GM23248 (cell line): Measurements from ENCODE around the gene PSMD13.

ENCODE experiments used
- EZH2 ChIP-seq: fragments of 200-600 bp; sonication (generic); IDR thresholded peaks from 2 replicates; pipeline ENCODE4 v1.6.1; 2018; ENCODE audit warnings: antibody characterized with exemption, mild to moderate bottlenecking; ENCODE audit not compliant: insufficient read depth, poor library complexity, severe bottlenecking
- EZH2phosphoT487 ChIP-seq: fragments of 200-600 bp; sonication (generic); IDR thresholded peaks from 2 replicates; pipeline ENCODE4 v1.6.1; 2018; ENCODE audit warnings: antibody characterized with exemption, moderate library complexity, mild to moderate bottlenecking, low read depth; ENCODE audit not compliant: insufficient read depth

DNA sequence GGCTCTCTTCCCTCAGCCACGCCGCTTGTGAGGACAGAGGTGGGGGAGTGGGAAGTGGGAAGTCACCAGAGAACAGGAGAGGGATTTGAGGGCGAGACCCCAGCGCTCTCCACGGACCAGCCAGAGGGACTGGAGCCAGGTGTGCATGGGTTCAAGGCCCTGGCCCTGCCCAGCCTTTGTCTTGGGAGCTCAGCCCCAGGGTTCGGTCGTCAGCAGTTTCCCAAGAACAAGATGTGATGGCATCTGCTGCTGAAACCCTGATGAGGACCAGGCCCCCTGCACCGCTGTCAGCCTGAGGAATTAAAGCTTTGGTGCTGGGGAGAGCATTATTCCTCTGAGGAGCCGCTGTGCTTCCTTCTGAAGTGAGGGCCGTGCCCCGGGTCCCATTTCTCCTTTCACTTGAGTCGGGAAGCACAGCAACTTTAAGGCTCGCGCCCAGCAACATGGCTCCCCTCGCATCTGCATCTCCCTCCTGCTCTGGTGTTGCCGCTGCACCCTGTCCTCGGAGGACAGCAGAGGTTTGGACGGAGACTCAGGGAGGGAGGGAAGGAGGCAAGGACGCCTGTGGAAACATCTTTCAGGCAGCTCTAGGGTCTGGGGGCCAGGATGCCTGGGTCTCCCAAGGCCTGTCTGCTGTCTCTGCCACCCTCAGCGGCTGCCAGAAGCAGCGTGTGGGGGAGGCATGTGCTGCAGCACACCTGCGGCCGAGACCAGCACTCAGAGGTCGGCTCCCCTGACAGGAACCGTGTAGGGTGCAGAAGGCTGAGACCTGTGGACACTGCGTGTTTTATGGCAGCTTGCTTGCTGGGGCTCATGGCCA, 58.8 kb downstream of the PSMD13 start:
- TF ChIP-seq EZH2 = no peak
- TF ChIP-seq EZH2phosphoT487 = no peak
